Measurements from ENCODE around the gene NPHP4.

The NPHP4 gene

GRCh38 chr1:5994713-5995621 is 2.7 kb upstream of the NPHP4 start:
- H3K4me3 ChIP-seq (ENCODE audit: low read depth, low read length): no peak overlapping the region
- TF ChIP-seq CTCF (conservative IDR thresholded peaks at IDR 0.05; ENCODE audit: low read depth, low read length): peak; percentile 4
- DNase-seq (ENCODE audit: low read depth): no peak

GRCh38 chr1:5993556-5994491 is 1.6 kb upstream of the NPHP4 start:
- no peak for TF ChIP-seq CTCF (conservative IDR thresholded peaks at IDR 0.05; ENCODE audit: low read depth, low read length)
- DNase-seq (ENCODE audit: low read depth): no peak
- peak overlapping the region; percentile 86 for H3K4me3 ChIP-seq (ENCODE audit: low read depth, low read length)

DNA sequence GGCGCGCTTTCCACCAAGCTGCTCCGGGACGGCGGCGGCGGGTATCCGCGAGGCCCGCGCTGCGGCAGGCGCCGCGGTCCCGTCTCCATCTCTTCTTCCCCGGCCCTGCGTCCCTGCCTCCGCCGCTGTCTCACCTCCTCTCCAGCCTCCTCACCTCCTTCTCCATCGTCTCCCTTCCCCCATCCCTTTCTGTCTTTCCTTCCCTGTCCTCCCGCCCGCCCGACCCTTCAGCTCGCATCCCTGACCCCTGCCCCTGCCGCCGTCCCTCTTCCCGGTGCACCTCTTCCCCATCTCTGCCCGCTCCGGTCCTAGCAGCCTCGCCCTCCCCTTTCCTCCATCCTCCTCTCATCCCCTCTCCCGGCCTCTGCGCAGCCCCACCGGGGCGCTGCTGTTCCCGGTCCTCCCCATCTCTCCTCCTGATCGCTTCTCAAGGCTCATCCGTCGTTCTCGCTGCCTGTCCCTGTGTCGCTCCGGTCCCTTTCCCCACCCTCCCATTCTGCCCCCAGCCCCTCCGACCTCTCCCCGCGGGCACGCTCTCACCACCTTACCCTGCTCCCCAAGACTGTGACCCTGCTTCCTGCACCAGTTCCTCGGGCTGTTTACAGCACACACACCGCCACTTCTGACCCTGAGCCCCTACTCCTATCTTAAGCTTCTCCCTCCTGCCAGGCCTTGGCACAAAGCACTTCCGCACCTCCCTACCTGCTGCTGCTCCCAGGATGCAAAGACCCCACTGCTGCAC is 760 bp upstream of the NPHP4 start:
- TF ChIP-seq CTCF (conservative IDR thresholded peaks at IDR 0.05; ENCODE audit: low read depth, low read length): no peak
- DNase-seq (ENCODE audit: low read depth): no peak
- peak overlapping the region; percentile 86 for H3K4me3 ChIP-seq (ENCODE audit: low read depth, low read length)

GRCh38 chr1:5991381-5992025 is 722 bp downstream of the NPHP4 start:
- DNase-seq (ENCODE audit: low read depth): peak; percentile 36
- H3K4me3 ChIP-seq (ENCODE audit: low read depth, low read length): peak overlapping the region; percentile 86
- TF ChIP-seq CTCF (conservative IDR thresholded peaks at IDR 0.05; ENCODE audit: low read depth, low read length): no peak

DNA sequence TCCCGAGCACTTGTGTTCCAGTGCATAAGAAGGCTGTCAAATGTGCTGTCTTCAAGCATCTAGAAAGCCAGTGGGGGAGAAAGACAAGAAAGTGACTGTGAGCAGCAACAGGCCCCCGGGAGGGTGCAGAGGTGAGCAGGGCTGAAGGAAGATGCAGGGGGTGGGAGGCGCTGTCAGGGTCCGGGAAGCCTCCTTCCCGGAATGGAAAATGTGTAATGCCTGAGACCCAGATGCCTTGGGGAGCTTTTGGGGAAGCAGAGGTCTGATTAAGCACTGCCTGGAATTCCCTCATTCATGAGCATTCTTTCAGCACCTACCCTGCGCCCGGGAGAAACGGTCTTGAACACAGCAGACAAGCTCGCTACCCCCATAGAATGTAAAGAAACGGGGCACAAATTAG is 1.3 kb downstream of the NPHP4 start:
- DNase-seq (ENCODE audit: low read depth): peak; percentile 22
- TF ChIP-seq CTCF (conservative IDR thresholded peaks at IDR 0.05; ENCODE audit: low read depth, low read length): no peak
- H3K4me3 ChIP-seq (ENCODE audit: low read depth, low read length): peak overlapping the region; percentile 86

- no peak overlapping the region for H3K4me3 ChIP-seq (ENCODE audit: low read depth, low read length)
- no peak for TF ChIP-seq CTCF (conservative IDR thresholded peaks at IDR 0.05; ENCODE audit: low read depth, low read length)
- DNase-seq (ENCODE audit: low read depth): no peak
Observed at GRCh38 chr1:5989731-5990271, 2.4 kb downstream of the NPHP4 start.
